Neural cell (in vitro differentiated cells): Measurements from ENCODE around the gene RPS28. TPM values are rescaled to one million over a fixed set of nuclear protein-coding genes. Genes with fewer than 3 reads are reported as not detected.

Experiments used
- H2AFZ ChIP-seq: fragments of 200-600, 300-800 bp; sonication (generic), shearing (Covaris generic); 2 replicates; pipeline ENCODE4 v1.6.0; 2014; ENCODE audit warnings: low read depth, mild to moderate bottlenecking, antibody characterized with exemption, low read length, moderate library complexity
- H3F3A ChIP-seq: fragments of 200-600 bp; shearing (Covaris generic); 2 replicates; pipeline ENCODE4 v1.6.1; 2016; ENCODE audit warnings: mild to moderate bottlenecking, moderate library complexity, mixed read lengths, antibody characterized with exemption, low read length; ENCODE audit not compliant: insufficient read depth, poor library complexity, severe bottlenecking
- H3K27ac ChIP-seq: fragments of 200-600, 300-800 bp; sonication (generic), shearing (Covaris generic); 2 replicates; pipeline ENCODE4 v1.5.1; 2014; ENCODE audit warnings: mild to moderate bottlenecking, low read length, moderate library complexity
- H3K27me3 ChIP-seq: fragments of 300-800, 200-600 bp; sonication (generic), shearing (Covaris generic); 2 replicates; pipeline ENCODE4 v1.6.0; 2014; ENCODE audit warnings: mild to moderate bottlenecking, low read depth, low read length, moderate library complexity; ENCODE audit not compliant: insufficient read depth
- H3K36me3 ChIP-seq: fragments of 300-800, 200-600 bp; sonication (generic), shearing (Covaris generic); 2 replicates; pipeline ENCODE4 v1.5.1; 2014; ENCODE audit warnings: mild to moderate bottlenecking, antibody characterized with exemption, low read length, moderate library complexity; ENCODE audit not compliant: insufficient read depth
- H3K4me2 ChIP-seq: fragments of 300-800, 200-600 bp; sonication (generic), shearing (Covaris generic); 2 replicates; pipeline ENCODE4 v1.6.0; 2014; ENCODE audit warnings: mild to moderate bottlenecking, low read length
- H3K4me3 ChIP-seq: fragments of 300-800, 200-600 bp; sonication (generic), shearing (Covaris generic); 2 replicates; pipeline ENCODE4 v1.5.1; 2014; ENCODE audit warnings: mild to moderate bottlenecking, low read length, moderate library complexity
- H3K79me2 ChIP-seq: fragments of 200-600 bp; shearing (Covaris generic); replicated peaks from 2 replicates; pipeline ENCODE4 v1.6.0; 2014; ENCODE audit warnings: mild to moderate bottlenecking, low read length, moderate library complexity; ENCODE audit not compliant: insufficient read depth
- H3K9ac ChIP-seq: fragments of 300-800, 200-600 bp; sonication (generic), shearing (Covaris generic); 2 replicates; pipeline ENCODE4 v1.6.1; 2016; ENCODE audit warnings: mild to moderate bottlenecking, low read length, mixed read lengths
- H3K9me2 ChIP-seq: fragments of 200-600 bp; shearing (Covaris generic); 2 replicates; pipeline ENCODE4 v1.6.1; 2016; ENCODE audit warnings: mild to moderate bottlenecking, low read length, mixed read lengths; ENCODE audit not compliant: insufficient read depth
- H3K9me3 ChIP-seq: fragments of 200-600, 300-800 bp; sonication (generic), shearing (Covaris generic); 2 replicates; pipeline ENCODE4 v1.6.1; 2016; ENCODE audit warnings: mild to moderate bottlenecking, mixed run types, low read length, moderate library complexity, mixed read lengths
- H4K20me1 ChIP-seq: fragments of 200-600 bp; shearing (Covaris generic); 2 replicates; pipeline ENCODE4 v1.6.1; 2016; ENCODE audit warnings: mild to moderate bottlenecking, mixed run types; ENCODE audit not compliant: insufficient read depth
- EP300 ChIP-seq: fragments of 450-650 bp; conservative IDR thresholded peaks from 2 replicates; pipeline ENCODE4 v1.6.1; 2014; ENCODE audit warnings: antibody characterized with exemption, mild to moderate bottlenecking, moderate library complexity; ENCODE audit not compliant: poor library complexity, severe bottlenecking
- EZH2 ChIP-seq: fragments of 200-600, 300-800 bp; shearing (Covaris generic), sonication (generic); IDR thresholded peaks from 2 replicates; pipeline ENCODE4 v1.6.1; 2014; ENCODE audit warnings: antibody characterized with exemption, low read length, borderline replicate concordance, mild to moderate bottlenecking; ENCODE audit not compliant: insufficient read depth, poor library complexity, severe bottlenecking
- MXI1 ChIP-seq: fragments of 450-650 bp; conservative IDR thresholded peaks from 2 replicates; pipeline ENCODE4 v1.6.1; 2014; ENCODE audit warnings: antibody characterized with exemption, mild to moderate bottlenecking; ENCODE audit not compliant: poor library complexity, severe bottlenecking
- POLR2AphosphoS5 ChIP-seq: IDR thresholded peaks from 2 replicates; pipeline ENCODE4 v1.6.1; 2012
- RAD21 ChIP-seq: fragments of 450-650 bp; conservative IDR thresholded peaks from 2 replicates; pipeline ENCODE4 v1.6.1; 2014; ENCODE audit warnings: antibody characterized with exemption, mild to moderate bottlenecking, moderate library complexity
- SMC3 ChIP-seq: fragments of 450-650 bp; conservative IDR thresholded peaks from 2 replicates; pipeline ENCODE4 v1.6.1; 2014; ENCODE audit warnings: antibody characterized with exemption, mild to moderate bottlenecking, moderate library complexity; ENCODE audit not compliant: poor library complexity
- TAF1 ChIP-seq: IDR thresholded peaks from 2 replicates; pipeline ENCODE4 v1.6.1; 2012; ENCODE audit warnings: low read depth
- polyA plus RNA-seq: library from polyadenylated mRNA; depleted of rRNA; stranded (reverse); fragments of >200 nt; gene quantifications from 2 replicates; pipeline ENCODE4 v1.2.3, GENCODE V29; 2014
- TF ChIP-seq, protein P1 (sequence below): fragments of 450-650 bp; IDR thresholded peaks from 2 replicates; pipeline ENCODE4 v1.5.1; 2014; ENCODE audit warnings: antibody characterized with exemption, mild to moderate bottlenecking, moderate library complexity; ENCODE audit not compliant: poor library complexity, severe bottlenecking
- TF ChIP-seq, protein P2 (sequence below): IDR thresholded peaks from 2 replicates; pipeline ENCODE4 v1.6.1; 2012; ENCODE audit warnings: borderline replicate concordance

The RPS28 gene
- polyA plus RNA-seq, 1 donor from 2014 or later = 192 TPM

DNA sequence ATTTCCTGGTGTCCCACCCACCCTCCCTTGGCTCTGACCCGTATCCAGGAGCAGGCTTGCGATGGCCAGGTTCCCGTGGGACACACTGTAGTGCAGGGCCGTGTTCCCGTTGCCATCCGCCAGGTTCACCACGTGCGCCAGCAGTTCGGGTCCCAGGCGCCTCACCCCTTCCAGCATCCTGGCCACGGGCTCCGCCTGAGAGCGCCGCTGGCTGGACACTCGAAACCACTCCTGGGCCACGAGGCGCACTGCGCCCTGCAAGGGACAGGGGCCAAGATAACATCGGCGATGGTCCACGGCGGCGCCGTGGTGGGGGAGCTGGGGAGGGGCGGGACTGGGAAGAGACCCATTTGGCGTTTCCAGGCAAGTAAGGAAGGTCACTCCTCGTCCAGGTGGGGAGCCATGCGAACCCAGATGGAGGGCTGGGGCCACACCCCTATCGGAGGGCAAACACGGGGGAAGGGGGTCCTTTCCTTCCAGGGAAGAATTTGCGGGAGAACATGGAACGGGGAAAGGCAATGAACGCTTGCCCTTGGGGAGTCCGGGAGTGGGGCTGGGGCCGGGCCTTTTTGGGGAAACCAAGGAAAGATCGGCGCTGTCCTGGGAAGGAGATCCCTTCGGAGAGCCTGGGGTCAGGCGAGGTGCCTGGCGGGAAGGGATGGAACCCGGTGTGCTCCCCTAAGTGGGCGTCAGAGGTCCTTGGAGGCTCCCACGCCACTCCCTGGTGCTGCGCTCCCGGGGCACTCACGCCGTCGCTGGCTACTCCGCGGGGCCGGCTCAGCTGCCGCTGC lies 11.9 kb downstream of the RPS28 start:
- no peaks in the 10 kb centered on the region for H3K9me3 ChIP-seq
- no peaks in the 10 kb centered on the region for H4K20me1 ChIP-seq
- peaks cover 51% of the 10 kb centered on the region for H3K27me3 ChIP-seq
- H3K4me3 ChIP-seq = peak overlapping the region; percentile 62
- TF ChIP-seq POLR2AphosphoS5 (no peak), SMC3 (no peak), EZH2 (no peak), EP300 (no peak), RAD21 (no peak), MXI1 (no peak), TAF1 (no peak)
- TF ChIP-seq, protein P1, sequence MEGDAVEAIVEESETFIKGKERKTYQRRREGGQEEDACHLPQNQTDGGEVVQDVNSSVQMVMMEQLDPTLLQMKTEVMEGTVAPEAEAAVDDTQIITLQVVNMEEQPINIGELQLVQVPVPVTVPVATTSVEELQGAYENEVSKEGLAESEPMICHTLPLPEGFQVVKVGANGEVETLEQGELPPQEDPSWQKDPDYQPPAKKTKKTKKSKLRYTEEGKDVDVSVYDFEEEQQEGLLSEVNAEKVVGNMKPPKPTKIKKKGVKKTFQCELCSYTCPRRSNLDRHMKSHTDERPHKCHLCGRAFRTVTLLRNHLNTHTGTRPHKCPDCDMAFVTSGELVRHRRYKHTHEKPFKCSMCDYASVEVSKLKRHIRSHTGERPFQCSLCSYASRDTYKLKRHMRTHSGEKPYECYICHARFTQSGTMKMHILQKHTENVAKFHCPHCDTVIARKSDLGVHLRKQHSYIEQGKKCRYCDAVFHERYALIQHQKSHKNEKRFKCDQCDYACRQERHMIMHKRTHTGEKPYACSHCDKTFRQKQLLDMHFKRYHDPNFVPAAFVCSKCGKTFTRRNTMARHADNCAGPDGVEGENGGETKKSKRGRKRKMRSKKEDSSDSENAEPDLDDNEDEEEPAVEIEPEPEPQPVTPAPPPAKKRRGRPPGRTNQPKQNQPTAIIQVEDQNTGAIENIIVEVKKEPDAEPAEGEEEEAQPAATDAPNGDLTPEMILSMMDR = no peak
- TF ChIP-seq, protein P2, sequence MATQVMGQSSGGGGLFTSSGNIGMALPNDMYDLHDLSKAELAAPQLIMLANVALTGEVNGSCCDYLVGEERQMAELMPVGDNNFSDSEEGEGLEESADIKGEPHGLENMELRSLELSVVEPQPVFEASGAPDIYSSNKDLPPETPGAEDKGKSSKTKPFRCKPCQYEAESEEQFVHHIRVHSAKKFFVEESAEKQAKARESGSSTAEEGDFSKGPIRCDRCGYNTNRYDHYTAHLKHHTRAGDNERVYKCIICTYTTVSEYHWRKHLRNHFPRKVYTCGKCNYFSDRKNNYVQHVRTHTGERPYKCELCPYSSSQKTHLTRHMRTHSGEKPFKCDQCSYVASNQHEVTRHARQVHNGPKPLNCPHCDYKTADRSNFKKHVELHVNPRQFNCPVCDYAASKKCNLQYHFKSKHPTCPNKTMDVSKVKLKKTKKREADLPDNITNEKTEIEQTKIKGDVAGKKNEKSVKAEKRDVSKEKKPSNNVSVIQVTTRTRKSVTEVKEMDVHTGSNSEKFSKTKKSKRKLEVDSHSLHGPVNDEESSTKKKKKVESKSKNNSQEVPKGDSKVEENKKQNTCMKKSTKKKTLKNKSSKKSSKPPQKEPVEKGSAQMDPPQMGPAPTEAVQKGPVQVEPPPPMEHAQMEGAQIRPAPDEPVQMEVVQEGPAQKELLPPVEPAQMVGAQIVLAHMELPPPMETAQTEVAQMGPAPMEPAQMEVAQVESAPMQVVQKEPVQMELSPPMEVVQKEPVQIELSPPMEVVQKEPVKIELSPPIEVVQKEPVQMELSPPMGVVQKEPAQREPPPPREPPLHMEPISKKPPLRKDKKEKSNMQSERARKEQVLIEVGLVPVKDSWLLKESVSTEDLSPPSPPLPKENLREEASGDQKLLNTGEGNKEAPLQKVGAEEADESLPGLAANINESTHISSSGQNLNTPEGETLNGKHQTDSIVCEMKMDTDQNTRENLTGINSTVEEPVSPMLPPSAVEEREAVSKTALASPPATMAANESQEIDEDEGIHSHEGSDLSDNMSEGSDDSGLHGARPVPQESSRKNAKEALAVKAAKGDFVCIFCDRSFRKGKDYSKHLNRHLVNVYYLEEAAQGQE = no peak
- no peaks in the 10 kb centered on the region for H3K79me2 ChIP-seq
- no peak overlapping the region for H3K27ac ChIP-seq
- H3K4me2 ChIP-seq = no peak overlapping the region
- no peaks in the 10 kb centered on the region for H3K36me3 ChIP-seq
- H2AFZ ChIP-seq = no peak overlapping the region
- H3K9me2 ChIP-seq = no peaks in the 10 kb centered on the region
- H3F3A ChIP-seq = no peaks in the 10 kb centered on the region
- H3K9ac ChIP-seq = no peak overlapping the region

DNA sequence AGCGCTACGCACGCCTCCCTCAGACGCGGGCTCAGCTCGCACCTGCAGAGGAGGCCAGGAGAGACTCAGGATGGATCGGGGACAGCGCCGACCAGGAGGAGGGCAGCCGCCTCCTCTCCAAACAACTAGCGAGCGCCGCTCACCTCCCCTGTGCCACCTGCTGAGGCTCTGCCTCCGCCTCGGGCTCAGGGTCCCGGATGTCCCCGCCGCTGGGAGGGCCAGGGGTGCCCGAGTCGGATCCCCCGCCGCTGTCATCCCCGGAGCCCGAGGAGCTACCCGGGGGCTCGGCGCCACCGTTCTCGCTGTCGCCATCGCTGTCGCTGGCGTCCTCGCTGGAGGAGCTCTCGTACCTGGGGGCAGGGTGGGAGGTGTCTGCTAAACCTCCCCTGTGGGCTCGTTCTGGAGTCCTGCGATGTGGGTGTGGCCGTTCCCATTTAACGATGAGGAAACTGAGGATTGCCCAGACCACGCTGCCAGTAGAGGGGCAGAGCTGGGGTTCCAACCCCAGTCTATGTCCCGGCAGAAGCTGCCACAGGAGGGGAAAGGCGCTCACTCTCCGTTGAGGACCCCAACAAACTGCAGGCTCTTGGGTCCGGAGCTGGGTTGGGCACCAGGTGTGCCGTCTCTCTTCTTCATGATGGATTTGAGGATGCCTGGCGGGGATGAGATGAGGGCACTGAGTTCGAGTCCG lies 12.6 kb downstream of the RPS28 start:
- no peak overlapping the region for H3K9ac ChIP-seq
- no peak overlapping the region for H3K4me2 ChIP-seq
- no peaks in the 10 kb centered on the region for H3K36me3 ChIP-seq
- peaks cover 51% of the 10 kb centered on the region for H3K27me3 ChIP-seq
- no peaks in the 10 kb centered on the region for H4K20me1 ChIP-seq
- no peaks in the 10 kb centered on the region for H3K9me2 ChIP-seq
- H3K9me3 ChIP-seq = no peaks in the 10 kb centered on the region
- H3F3A ChIP-seq = no peaks in the 10 kb centered on the region
- TF ChIP-seq RAD21 = no peak
- no peak for TF ChIP-seq MXI1
- TF ChIP-seq, protein P1 = no peak
- TF ChIP-seq EP300 = no peak
- TF ChIP-seq EZH2 = no peak
- TF ChIP-seq, protein P2 = no peak
- no peak for TF ChIP-seq POLR2AphosphoS5
- no peak for TF ChIP-seq TAF1
- TF ChIP-seq SMC3 = no peak
- H3K79me2 ChIP-seq = no peaks in the 10 kb centered on the region
- peak overlapping the region; percentile 62 for H3K4me3 ChIP-seq
- H2AFZ ChIP-seq = no peak overlapping the region
- no peak overlapping the region for H3K27ac ChIP-seq
